Keratinocyte (primary cell): Measurements from ENCODE around the gene MRPL32.

Source experiments
- EZH2 ChIP-seq: IDR thresholded peaks from one replicate; pipeline ENCODE4 v1.6.1; 2012; ENCODE audit warnings: inconsistent platforms, mild to moderate bottlenecking, low read length, moderate library complexity
- TF ChIP-seq, protein P1 (sequence below), 3 experiments: IDR thresholded peaks in 1 of 3; conservative IDR thresholded peaks in 1 of 3; optimal IDR thresholded peaks in 1 of 3; 2 replicates in 2 of 3; 3 replicates in 1 of 3; pipeline versions ENCODE3 to v1.5.1; 2011; ENCODE audit warnings: low read length in 3 of 3, mild to moderate bottlenecking in 3 of 3, moderate library complexity in 2 of 3, control low read depth in 1 of 3, inconsistent platforms in 1 of 3; ENCODE audit not compliant: insufficient read depth in 2 of 3; ENCODE audit errors: extremely low read depth in 1 of 3

DNA sequence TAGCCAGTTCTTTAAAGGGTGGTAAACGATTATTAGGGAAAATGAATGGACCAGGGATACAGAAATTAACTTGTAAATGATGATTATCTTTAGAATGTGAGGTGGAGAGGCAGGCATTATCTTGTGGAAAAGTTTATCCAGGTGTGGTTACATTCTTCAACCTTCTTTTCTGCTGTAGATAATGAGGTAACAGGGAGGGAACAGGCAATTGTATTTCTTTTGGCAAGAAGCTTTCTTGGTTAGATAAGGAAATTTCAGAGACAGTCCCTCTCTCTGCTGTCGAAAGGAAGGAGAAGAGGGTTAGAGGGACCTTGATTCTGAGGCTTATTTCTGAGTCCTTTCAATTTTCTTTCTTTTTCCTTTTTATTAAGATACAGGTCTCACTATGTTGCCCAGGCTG, 32.1 kb downstream of the MRPL32 start:
- TF ChIP-seq, protein P1, sequence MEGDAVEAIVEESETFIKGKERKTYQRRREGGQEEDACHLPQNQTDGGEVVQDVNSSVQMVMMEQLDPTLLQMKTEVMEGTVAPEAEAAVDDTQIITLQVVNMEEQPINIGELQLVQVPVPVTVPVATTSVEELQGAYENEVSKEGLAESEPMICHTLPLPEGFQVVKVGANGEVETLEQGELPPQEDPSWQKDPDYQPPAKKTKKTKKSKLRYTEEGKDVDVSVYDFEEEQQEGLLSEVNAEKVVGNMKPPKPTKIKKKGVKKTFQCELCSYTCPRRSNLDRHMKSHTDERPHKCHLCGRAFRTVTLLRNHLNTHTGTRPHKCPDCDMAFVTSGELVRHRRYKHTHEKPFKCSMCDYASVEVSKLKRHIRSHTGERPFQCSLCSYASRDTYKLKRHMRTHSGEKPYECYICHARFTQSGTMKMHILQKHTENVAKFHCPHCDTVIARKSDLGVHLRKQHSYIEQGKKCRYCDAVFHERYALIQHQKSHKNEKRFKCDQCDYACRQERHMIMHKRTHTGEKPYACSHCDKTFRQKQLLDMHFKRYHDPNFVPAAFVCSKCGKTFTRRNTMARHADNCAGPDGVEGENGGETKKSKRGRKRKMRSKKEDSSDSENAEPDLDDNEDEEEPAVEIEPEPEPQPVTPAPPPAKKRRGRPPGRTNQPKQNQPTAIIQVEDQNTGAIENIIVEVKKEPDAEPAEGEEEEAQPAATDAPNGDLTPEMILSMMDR (optimal IDR thresholded peaks at IDR 0.05 in 1 of 3, IDR thresholded peaks at IDR 0.05 in 1 of 3, conservative IDR thresholded peaks at IDR 0.05 in 1 of 3; ENCODE audit: extremely low read depth in 1 of 3, insufficient read depth in 2 of 3, low read length in 3 of 3), result no peak
- no peak for TF ChIP-seq EZH2
